Measurements from ENCODE around the gene LILRB2.
"Not testable (repeated sequence)": the region's sequence is repeated elsewhere in the genome, so short reads cannot be mapped to it uniquely, and the experiment has no call there.

LILRB2 gene

DNA sequence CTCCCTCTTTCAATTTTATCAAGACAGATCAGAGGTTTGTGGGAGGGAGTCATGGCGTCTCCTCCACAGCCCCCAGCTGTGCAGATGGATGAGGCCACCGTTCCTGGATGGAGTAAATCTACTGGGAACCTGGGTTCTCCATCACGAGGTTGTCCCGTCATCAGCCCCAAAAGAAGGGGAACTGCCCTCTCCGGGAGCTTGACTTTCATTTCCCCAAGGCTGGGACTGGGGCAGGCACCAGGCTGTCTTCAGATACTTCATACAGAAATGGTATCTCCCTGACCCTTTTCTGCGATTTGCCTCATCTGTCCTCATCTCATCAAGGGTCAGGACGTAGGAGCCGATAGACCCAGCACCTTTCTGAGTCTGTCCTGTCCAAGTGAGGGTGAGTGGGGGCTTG is 9.8 kb downstream of the LILRB2 start:
- DNase-seq: no peak

GRCh38 chr19:54268936-54269335 is 12.0 kb downstream of the LILRB2 start:
- DNase-seq: no peak

GRCh38 chr19:54266133-54266532 is 14.8 kb downstream of the LILRB2 start:
- peak; percentile 64 for DNase-seq

- no peak for DNase-seq
These were observed 18.4 kb downstream of the LILRB2 start for GRCh38 chr19:54262470-54262869.

DNA sequence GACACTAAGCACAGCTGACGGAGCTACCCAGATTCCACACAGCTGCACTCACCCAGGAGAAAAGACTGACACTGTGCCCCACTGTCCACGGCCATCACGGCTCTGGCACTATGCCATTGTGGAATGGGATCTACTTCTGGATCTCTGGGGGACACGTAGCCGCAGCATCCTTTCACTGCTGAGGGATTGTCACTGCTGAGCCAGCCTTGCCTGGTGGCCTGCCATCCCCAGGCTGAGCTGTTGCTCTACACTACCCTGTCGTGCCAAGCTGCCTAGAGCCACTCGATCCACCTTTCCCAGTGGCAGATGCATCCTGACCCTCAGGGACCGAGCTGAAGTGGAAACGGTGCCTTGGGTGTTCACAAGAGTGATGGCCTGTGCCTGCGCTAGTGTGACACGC is 18.8 kb downstream of the LILRB2 start:
- no peak for DNase-seq

DNA sequence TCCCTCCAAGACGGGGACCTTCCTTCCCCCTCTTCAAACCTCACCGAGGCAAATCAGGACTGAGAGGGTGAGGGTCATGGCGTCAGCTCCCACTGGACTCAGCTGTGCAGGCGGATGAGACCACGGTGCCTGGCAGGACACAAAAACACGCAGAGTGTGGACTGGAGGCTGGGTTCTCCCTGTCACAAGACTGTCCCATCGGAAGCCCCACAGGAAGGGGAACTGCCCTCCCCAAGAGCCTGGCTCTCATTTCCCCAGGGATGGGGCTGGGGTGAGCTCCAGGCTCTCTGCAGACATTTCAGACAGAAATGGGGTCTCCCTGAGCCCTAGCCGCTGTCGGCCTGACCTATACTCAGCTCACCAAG is 23.8 kb downstream of the LILRB2 start, which contains the start of gene LILRB5:
TSS of gene LILRB5 (minus strand) at position 158 of the 365 bp plus-strand sequence. CDS start at position 78, 80 bp downstream.
- no peak for DNase-seq

- no peak for DNase-seq
These were observed 24.4 kb downstream of the LILRB2 start for GRCh38 chr19:54256250-54257115.

- DNase-seq: no peak
These were observed 25.7 kb downstream of the LILRB2 start for GRCh38 chr19:54255105-54255775.

DNA sequence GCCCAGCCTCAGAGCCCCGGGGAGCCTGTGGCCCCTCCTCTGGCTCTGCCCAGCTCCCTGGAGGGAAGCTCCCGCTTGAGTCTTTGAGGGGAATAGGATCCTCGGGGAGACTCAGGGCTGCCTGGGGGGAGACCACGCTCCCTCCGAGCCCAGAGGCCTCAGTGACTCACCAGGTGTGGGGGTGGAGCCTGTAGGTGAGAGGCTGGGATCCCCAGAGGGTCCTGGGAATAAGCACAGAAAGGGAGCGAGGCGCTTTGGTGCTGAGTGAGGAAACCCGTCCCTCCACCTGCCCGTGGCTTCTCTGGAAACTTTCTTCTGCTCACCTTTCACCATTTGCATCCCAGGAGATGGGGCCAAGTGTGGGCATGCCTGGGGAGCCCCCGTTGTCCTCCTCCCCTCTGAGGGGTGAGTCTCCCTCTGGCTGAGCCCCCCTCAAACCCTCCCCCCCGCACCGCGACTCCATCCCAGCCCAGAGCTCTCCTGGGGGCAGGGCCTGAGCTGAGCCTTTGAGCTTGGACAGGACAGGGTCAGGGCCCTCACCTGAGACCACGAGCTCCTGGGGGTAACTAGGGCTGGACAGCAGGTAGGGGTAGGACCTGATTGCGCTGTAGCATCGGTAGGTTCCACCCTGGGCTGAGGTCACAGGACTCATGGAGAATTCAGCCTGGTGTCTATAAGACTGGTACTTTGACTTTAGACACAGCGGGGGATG is 26.6 kb downstream of the LILRB2 start:
- no peak for DNase-seq

- DNase-seq: no peak
These were observed 27.3 kb downstream of the LILRB2 start for GRCh38 chr19:54253331-54254194.

DNA sequence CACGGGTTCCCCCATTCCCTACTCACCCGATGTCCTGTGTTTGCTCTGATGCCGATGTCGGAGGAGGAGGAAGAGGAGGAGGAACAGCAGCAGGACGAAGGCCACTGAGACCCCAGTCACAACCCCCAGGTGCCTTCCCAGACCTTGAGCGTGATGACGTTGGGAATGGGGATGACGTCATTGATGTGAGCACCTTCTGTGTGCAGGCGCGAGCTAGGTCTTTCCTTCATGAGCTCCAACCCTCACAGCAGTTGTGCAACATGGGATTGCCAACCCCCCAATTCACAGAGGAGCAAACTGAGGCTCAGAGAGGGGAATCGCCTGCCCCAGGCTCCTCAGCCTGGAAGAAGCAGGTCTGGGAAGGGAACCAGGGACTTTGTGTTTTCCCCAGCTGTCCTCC is 28.1 kb downstream of the LILRB2 start:
- DNase-seq: no peak

DNA sequence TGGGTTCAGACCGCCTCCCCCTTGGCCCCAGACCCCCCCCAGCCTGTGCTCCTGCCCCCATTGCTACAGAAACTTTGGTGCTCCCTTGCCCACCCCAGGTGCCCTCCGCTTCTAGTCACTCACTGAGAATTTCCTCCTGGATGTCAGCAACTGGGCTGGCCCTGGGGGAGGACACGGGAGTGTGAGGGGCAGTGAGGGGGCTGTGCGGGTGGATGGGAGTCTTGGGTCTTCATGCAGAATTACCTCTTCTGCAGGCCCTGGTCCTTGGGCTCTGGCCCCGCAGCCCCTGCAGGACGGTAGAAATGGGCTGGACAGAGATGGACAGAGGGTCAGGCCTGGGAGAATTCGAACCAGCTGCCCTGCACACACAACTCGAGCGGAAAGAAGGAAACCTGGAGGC is 28.7 kb downstream of the LILRB2 start:
- no peak for DNase-seq

GRCh38 chr19:54248016-54248601 is 32.8 kb downstream of the LILRB2 start:
- DNase-seq: no peak

GRCh38 chr19:54247106-54247930 is 33.6 kb downstream of the LILRB2 start:
- DNase-seq: no peak

DNA sequence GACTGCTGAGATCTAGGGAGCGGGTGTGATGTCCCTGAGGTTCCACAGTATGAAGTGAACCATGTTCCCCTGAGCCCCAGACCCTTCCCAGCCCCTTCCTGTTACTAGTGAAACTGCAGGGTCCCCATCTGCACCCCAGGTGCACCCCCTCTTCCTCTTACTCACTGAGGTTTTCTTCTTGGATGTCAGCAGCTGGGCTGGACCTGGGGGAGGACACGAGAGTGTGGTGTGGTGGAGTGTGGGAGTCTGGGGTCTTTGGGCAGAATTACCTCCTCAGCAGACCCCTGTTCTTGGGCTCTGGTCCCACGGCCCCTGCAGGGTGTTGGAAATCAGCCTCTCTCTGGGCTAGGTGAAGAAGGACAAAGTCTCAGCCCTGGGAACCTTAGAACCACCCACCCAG is 35.0 kb downstream of the LILRB2 start:
- DNase-seq: no peak

DNA sequence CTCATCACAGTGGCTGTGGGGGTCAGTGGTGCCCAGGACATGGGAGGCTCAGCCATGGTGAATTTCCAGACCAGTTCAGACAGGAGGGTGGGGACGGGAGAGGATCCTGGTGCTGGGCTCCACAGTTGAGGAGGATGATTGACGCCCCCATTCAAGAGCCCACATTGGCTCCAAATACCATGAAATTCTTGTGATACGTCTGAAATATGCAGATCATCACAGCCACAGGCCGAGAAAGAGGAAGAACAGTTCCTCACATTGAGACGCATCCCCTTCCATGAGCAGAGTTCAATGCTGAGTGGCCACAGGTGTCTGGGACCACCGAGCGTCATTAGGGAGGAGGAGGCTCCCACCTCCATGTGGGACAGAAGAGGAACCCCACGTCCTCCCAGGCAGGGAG is 37.1 kb downstream of the LILRB2 start:
- DNase-seq: not testable (repeated sequence)

DNA sequence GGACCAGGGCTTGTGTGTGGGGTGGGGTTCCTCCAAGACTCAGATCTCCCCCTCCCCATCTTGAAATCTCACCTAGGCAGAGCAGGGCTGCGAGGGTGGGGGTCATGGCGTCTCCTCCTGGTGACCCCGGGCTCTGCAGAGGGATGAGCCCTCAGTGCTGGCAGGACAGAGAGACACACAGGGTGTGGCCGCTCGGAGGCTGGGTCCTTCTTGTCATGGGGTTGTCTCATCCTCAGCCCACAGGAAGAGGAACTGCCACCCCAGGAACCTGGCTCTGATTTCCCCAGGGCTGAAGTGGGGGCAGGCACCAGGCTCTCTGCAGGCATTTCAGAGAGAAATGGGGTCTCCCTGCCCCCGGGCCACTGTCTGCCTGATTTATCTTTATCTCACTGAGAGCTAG is 38.3 kb downstream of the LILRB2 start, which contains the start of gene LILRA6:
TSS of gene LILRA6 (minus strand) at position 145 of the 400 bp plus-strand sequence.
- DNase-seq: not testable (repeated sequence)

DNA sequence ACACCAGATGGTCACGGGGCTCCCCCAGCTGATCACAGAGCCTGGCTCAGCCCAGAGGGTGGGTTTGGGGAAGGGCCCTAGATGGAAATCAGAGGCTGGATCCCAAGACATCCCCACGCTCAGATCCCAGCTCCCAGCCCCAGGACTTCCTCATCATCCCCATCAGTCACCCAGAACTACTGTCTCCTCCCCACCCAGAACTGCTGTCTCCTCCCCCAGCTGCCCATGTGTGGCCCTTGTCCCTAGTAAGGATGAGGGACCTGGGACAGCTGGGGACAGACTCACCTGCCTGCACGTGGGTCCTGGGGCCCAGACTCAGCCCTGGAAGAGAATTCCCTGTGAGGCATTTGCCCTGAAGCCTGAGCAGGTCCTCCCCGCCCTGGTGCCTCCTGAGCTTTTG is 38.7 kb downstream of the LILRB2 start:
- not testable (repeated sequence) for DNase-seq

- not testable (repeated sequence) for DNase-seq
These were observed 40.3 kb downstream of the LILRB2 start for GRCh38 chr19:54240372-54241336.
